HCEC 1CT (cell line): ENCODE data around the gene ZNF462.

Source experiments
- DNase-seq: peaks from one replicate; pipeline ENCODE4 v3.0.0-alpha.2; 2017

Gene ZNF462

DNA sequence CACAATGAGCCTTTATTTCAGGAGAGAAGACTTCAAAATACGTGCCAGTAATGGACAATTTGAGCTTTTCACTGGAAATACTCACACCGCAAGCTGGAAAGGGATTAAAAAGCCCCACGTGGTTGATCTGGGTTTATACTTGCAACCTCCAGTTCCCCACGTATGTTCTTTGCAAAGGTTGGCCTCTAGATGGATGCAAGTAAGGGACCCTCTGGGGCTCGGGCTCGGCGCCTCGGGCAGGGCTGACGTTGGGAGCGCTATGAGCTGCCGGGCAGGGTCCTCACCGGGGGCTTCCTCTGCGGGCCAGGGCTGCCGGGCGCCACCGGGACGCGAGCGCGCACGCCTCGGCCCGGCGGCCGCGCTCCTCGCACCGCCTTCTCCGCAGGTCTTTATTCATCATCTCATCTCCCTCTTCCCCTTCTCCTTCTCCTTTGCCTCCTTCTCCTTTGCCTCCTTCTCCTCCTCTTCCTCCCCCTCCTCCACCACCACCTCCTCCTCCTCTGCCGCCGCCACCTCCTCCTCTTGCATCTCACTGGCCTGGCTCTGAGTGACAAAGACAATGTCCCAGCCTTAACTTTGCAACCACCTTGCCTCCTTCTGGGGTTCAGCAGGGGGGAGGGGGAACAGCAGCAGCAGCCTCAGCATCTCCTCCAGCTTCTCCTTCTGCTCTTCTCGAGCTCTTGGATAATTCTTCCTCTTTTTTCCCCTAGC is 701 bp upstream of the ZNF462 start:
- peak; percentile 54 for DNase-seq

DNA sequence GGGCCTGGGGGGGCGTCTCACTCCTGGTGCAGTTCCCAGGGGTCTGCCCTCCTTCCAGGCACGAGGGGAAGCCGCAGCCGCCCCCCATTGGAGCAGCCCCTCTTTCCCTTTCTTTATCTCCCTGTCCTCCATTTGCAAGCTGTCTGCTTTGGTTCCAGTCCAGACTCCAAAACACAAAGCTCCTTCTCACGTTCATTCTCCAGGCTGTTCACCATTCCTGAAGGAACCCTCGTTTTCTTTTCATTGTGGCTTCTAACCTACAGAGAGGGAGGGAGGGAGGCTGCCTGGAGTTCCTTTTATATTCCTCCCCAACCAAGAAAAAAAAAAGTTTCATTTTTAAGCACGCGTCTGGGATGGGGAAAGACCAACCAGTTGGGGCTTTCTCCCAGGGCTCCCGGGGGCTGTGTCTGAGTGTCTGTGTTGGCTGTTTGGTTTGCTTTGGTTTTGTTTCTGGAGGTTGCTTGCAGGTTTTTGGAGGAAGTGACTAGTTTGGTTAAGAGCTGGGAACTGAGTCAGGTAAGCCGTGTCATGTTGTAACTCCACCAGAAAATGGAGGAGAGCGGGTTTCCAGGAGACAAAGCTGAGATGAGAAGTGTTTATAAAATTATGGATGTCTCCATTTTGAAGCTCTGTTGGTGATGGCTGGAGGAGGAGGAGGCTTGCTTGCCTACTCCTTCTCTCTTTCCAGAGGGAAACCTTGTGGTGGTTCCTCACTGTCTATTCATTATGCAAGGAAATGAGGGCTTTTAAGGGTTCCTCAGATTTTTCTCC is 1.6 kb downstream of the ZNF462 start:
- peak; percentile 46 for DNase-seq

DNA sequence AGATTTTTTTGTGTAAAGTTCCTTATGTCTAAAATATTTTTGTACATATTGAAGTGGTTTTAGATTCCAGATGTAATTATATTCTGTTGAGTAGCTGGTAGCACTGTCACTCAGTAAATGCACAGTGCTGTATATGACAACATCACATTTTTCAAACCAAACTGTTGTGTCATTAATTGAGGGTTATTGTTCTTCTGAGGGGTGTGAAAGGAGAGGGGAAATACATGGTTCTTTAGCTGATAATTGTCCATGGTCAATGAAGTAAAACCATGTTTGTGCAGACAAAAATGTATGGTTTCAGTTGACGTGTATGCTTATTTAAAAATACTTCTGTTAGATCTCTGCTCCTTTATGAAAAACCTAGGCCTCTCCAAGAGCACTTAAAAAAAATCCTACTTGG is 3.3 kb downstream of the ZNF462 start:
- no peak for DNase-seq

DNA sequence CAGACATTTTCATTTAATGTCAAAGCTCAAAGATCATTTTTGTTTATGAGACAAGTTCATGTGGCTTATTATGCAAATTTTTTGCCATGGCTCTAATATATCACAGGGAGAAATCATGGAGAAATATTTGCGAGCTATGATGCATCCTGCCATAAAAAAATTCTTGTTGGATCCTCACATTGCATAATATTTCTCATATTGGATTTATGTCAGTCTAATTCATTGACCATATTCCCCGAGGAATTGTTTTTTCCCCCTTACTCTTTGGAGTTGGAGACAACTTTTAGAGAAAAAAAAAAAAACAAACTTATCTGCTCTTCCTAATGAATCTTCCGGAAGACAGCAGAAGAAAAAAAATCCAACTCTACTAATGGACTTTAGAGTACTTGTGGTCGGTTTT is 4.3 kb downstream of the ZNF462 start:
- DNase-seq, result no peak

DNA sequence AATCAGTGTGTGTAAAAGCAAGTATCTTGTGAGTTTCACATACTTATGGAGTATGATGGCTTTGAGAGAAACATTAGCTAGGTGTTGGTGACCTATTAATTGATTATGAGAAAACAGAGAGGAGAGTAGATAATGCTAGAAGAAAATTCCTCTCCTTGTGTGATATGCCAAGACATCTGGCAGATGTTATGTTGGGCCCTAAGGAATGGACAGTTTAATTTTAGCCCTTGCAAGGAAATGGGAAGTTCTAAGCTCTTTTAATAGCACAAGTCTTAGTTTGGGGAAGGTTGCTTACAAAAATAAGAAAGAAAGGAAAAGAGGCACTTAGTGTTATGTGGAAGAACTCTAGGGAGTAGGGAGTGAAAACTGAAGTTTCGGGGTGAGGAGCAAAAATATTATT is 5.1 kb downstream of the ZNF462 start:
- no peak for DNase-seq

DNA sequence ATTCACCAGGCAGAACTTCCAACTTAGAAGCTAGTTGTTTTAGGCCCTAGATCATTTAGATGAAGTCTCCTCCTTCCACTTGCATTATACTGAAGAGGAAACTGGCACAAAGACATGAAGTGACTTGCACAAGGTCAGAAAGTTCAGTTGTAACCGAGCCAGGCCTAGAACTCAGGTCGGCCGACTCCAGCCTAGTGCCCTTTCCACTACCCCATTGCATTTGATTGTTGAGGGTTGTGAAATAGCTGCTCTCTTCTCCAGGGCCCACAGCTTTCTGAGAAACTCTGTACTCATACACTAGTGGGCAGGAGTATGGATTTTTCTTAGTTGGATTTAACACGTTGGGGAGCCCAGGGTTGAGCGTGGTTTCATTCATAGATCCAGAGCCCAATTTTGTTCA is 5.6 kb downstream of the ZNF462 start:
- peak; percentile 33 for DNase-seq

DNA sequence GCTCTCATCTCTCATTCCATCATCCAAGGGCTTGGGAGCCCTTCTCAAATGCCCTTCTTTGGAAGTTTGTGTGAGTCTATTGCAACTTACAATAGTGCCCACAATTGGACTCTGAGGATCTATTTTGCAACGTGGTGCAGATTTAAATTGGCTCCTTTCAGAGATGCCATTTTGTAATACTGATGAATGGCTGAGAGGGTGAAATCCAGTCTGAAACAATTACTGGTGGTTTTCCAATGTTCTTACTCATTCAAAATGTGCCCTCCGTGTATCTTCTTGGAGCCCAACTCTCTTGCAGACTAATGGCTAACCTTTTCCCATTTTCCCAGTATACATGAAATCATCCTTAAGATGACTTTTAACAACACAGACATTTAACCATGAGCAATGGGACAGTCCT is 6.1 kb downstream of the ZNF462 start:
- DNase-seq, result peak; percentile 22

DNA sequence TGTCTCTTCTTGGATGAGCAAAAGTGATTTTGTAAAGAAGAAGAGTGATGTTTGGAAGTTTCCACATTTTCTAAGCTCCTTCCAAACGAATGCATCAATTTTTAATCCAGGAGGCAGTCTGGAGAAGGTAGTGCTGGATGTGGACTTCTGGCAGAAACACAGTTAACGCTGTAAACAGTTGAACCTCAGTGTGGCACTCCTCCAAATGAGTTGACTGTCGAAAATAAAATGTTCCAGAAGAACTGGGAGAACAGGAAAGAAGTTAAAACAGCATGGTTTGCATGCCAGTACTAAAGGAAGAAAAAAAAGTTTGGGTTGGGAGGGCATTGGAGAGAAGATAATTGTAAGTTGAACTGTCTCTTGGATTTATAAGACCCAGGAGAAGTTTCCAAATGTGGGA is 6.5 kb downstream of the ZNF462 start:
- DNase-seq, result peak; percentile 25

DNA sequence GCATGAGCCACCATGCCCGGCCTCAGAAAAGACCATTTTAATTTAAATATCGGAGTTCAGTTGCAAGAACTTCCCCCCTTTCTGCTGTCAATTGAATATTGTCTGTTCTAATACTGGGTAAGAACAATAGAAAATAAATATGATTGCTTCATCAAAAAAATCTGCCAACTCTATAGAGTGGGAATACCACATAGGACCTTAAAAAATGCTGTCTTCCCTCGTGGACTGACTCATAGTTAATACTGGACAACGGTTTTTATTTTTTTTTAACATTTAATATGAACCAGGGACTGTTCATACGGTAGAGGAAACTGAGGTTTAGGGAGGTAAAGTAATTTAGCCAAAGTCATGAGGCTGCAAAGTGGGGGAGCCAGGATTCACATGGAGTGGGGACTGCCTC is 9.7 kb downstream of the ZNF462 start:
- DNase-seq, result peak; percentile 54

DNA sequence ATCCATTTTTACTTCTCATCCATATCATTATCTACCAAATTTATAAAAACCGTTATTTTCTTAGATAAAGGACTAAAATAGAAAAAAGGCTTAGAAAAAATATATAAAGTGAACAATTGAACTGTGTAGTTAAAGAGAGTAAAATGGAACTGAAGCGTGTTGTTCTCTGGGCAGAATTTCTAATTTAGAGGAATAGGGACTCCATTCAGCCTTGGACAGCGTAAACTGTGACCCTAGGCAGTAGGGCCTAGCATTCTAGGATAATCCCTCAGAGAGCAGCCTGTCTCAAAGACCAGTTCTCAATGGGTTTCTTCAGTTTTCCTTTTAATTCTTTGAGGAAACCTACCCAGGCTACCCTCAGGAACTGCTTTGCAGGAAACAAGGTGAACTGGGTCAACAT is 11.1 kb downstream of the ZNF462 start:
- DNase-seq, result no peak

DNA sequence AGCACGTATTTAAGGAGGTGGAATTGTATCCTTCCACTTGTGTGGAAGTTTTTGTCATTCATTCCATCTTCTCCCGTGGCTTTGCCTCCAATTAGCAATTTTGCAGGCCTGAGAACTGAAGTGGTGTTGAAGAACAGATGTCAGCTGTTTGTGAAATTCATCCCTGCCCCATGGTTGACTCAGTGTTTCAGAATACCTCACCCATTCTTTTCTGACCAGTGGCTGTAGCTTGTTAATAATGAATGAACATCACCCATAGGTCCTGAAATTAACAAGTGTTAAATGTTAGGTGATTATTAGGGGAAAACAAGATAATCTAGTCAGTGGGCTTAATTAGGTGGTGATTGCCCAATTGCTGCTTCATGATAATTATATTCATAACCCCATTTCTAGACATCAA is 11.7 kb downstream of the ZNF462 start:
- peak; percentile 45 for DNase-seq

DNA sequence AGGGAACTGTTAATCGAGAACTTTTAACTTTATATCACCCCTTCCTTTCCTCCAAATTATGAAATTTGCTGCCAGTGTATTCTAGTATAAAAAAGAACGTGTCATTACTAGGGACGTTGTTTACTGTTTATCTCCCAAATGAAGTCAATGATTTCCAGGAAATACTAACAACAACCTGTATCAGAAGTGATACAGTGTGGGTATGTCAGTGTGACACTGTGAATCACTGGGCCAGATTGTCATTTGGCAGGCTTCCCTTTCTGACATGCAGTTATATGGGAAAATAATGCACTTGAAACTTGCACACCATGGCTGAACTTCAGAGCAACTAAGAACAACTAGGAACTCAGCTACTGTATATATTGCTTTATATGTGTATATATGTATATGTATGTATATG is 12.6 kb downstream of the ZNF462 start:
- DNase-seq, result no peak

DNA sequence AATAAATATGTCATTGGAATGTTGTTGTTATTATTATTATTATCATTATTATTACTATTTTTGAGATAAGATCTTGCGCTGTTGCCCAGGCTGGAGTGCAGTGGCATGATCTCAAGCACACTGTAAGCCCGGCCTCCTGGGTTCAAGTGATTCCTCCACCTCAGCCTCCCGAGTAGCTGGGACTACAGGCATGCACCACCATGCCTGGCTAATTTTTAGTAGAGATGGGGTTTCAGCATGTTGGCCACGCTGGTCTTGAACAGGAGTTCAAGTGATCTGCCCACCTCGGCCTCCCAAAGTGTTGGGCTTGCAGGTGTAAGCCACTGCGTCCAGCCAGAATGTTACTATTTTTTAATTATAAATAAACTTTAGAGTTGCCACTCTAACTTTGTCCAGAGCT is 14.4 kb downstream of the ZNF462 start:
- no peak for DNase-seq

DNA sequence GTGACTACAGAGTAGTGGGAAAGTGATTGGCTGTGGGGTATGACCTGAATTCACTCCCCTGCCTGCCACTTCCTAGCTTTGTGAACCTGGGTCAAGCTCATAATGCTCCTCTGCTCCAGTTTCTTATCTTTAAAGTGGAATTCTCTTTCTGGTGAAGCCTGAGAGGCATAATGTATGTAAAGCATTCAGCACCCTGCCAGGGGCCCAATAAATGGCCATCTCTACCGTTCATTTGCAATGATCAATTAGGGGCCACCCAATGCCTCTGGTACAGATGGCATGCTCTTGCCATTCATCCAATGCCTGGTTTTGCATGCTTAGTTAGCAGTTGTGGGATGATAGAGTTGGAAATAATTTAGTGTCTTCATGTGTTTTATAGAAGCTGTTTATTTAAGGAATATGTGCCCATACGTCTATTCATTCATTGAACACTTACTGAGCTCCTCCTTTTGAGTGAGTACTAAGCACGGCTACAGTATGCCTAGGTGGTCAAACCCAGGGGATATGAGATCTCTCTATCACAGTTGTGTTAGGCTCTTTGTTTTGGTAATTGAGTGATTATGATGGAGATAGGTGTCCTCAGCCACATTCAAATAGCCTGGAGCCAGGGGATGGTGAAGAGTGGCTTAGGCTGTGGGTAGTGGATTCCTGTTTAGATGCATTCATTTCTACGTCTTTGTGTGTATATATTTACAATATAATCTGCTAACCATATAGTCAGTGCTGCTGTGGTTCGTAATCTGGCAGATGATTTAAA is 15.3 kb downstream of the ZNF462 start:
- DNase-seq, result no peak

DNA sequence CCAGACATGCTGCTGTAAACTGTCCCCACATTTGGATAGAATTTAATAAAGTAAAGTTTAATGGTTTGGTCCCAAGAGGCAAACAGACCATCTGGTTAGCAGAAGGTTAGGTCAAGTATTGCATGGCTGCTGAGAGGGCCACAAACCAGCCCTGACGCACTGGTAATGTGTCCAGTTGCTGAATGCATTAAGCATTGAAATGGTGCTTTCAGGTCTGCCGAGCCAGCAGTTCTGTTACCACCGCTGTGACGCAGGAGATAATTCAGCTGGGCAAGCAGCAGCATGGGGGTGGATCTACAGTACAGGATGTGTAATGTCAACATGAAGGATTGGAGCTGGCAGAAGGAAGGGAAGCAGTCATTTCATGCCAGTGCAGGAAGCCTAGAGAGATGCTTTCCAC is 16.0 kb downstream of the ZNF462 start:
- peak; percentile 91 for DNase-seq

DNA sequence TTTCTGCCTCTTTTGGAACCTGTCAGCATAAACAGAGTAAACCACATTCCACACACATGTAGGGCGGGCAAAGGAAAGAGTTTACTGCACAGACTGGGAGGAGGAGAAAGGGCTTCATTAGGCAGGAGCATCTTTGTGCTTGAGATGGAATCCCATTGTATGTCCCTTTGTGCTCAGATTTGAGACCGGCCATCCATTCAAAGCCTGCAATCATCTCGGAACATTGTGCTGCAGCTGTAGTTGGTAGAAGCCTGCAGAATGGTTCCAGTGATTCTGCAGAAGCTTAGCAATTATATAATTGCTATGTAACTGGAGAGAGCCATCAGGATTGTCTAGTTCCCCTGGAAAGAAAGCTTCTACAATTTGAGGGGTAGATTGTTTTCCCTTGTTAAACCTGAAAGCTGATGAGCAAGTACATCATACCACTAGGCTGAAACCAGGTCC is 16.5 kb downstream of the ZNF462 start:
- DNase-seq, result no peak

DNA sequence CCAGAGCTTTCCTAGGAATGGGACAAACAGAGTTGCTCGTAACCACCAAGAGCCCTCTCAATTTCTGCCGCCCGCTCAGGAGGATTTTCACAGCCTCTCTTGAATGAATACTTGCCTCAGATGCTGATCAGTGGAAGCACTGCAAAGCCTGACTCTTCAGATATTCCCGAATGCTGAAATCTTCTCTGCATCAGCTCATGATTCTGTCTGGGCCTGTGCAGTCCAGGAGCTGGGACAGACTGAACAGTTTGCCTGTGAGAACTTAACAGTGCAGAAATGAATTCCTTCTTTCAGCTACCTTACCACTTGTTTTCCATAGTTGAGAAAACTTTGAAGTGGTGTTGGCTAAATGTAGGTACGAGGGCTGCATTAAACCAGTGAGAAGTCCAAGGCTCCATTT is 17.1 kb downstream of the ZNF462 start:
- DNase-seq, result no peak

DNA sequence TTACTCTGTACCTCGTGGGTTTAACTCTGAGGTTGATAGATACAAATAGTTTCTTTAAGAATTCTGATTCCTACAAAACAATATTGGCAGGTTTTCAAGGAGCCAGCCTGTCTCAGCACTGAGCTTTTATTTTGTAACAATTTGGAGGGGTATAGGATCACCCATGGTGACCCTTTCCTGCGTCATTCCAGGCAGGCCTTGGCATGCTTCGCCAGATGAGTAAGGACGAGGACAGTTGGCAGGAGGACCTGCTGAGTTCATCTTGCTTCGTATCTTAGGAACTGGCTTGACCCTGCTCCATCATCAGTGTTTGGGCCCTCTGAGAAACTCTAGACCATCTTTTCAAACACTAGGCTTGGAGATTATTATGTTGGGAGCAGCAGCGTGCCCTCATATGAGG is 17.9 kb downstream of the ZNF462 start:
- peak; percentile 64 for DNase-seq

DNA sequence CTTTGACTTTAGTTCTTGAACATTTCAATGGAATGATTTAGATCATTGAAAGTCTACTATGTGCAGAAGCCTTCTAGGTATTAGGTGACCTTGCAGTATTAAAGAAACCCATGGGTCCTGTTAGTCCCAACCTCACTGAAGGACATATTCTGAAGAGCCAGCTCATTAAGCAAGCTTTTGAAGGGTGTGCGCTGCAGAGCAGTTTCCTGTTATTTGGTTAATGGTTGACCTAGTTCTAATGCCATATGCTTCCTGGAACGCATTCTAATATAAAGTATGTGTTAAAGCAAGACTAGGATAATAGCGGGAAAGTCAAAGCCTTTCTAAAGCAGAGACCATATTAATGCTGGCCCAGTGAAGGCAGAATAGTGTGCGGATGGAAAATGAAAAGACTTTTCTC is 20.1 kb downstream of the ZNF462 start:
- no peak for DNase-seq

DNA sequence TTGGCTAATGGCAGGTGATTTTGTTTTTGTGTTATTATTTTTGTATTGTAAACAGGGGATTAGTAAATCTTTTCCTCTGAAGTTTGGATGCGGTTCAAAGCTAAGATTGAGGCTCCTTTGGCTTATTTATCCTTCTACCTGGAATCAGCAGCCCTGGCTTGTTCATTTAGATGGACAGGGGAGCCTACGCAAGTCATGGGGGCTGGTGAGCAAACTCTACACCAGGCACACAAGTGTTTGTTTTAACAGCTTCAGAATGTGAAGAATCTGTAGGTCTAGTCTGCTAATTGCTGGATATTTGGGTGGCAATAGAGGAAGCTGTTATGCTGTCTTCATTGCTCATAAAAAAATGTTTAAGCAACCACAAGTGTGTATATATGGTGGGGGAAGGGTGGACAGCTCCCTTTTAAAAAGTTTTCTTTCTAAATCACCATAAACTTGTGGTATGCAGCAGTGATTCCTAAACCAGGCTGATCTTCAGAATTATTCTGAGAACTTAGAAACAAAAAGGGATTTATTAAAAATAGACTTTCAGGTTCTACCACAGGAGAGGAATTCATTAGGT is 20.7 kb downstream of the ZNF462 start:
- DNase-seq, result peak; percentile 69

DNA sequence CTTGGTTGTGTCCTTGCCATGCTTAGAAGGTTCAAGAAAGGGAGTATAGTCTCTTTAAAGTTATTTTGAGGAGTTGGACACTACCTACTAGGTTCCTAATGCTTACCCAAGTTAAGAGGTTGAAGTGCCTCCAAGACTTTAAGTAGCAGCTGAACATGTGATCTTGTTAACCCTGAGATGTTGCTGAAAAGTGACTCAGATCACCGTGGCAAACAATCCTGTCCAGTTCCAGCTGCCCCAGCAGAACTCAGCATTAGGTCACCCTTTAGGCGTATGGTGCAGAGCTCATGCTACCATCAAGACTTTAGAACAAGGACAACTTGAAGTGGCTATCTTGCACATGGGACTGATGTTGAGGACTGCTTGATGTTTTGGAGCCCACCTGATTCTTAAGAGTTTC is 22.5 kb downstream of the ZNF462 start:
- peak; percentile 96 for DNase-seq

DNA sequence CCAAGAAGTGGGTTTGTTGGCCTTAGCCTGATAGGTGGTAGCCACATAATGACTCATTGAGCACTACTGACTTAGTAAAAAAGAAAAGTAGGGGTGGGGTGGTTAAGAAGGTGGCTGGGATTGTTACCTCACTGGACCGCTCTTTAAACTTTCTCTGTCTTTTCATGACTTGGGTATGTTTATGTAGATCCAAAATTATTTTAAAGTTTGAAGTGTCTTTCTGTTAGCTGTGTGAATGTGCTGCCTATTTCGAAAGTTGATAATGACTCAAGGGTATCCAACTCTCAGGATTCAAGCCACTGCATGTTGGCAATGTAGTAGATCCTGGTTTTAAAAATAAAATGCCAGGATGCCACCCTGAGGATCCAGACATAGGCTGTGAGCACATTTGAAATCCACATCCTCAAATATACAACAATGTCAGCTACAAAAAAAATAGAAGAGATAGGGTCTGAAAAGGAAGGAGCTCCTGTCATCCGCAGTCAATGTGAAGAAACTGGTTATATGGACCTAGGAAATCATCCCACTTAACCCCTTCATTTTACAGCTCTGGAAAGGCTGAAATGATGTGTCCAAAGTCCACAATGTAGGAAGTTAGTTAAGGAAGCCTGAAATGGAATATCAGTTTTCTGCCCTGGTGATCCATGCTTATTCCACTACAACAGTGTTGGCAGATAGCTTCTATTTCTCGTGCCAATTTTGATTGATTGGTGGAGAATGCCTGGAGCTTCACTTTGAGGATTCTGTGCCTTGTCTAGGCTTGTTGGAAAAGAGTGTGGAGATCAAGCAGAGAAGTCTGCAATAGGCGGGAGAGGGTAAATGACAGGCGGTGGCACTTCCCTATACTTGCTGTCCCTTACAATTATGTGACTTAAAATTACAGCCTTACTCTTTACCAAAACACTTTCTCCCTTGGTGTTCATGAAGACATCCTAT is 23.4 kb downstream of the ZNF462 start:
- DNase-seq, result peak; percentile 27
